ENCODE data around the gene CEACAM7. TPM values are rescaled to one million over a fixed set of nuclear protein-coding genes. Genes with fewer than 3 reads are reported as not detected.

The CEACAM7 gene
- total RNA-seq, 2 experiments from 2014 or later, result not detected

DNA sequence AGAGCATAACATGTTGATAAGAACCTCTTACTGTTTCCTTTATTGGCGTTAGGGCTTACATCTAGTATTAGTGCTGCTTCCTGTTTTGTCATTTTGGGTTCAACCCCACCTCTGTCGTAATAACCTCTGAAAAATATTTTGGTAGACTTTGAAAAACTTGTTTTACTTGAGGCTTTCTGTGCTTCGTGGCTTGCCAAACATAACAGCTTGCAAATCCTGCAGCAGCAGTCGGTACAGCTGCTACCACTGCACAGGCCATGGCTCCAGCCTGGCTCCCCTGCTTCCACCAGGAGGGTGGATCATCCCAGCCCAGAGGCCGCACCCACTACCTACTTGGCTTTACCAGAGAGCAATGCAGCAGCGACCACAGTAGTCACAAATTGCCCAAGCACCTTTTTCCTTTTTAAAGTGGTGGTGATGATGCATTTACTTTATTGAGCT, 49.4 kb downstream of the CEACAM7 start:
- Mint-ChIP-seq H3K27ac (no peak overlapping the region), H3K4me1 (ENCODE audit: low read depth) (no peaks in the 10 kb centered on the region), H3K4me3 (no peak overlapping the region), H3K27me3 (peaks cover 30% of the 10 kb centered on the region), H3K36me3 (ENCODE audit: low read depth) (no peaks in the 10 kb centered on the region), H3K9me3 (no peaks in the 10 kb centered on the region)
- DNase-seq (no peak), ATAC-seq (no peak)
- ChIA-PET CTCF (interaction anchor here (0.6 to 4.3 kb wide), 6 partner anchors 9 to 161 kb away, joined by 3 to 29 read pairs (median 4); no protein-coding TSS in a partner anchor), POLR2A (no interaction called here)
- intact Hi-C loops (cut with micrococcal nuclease), result no loop called here
- TF ChIP-seq, protein P1, sequence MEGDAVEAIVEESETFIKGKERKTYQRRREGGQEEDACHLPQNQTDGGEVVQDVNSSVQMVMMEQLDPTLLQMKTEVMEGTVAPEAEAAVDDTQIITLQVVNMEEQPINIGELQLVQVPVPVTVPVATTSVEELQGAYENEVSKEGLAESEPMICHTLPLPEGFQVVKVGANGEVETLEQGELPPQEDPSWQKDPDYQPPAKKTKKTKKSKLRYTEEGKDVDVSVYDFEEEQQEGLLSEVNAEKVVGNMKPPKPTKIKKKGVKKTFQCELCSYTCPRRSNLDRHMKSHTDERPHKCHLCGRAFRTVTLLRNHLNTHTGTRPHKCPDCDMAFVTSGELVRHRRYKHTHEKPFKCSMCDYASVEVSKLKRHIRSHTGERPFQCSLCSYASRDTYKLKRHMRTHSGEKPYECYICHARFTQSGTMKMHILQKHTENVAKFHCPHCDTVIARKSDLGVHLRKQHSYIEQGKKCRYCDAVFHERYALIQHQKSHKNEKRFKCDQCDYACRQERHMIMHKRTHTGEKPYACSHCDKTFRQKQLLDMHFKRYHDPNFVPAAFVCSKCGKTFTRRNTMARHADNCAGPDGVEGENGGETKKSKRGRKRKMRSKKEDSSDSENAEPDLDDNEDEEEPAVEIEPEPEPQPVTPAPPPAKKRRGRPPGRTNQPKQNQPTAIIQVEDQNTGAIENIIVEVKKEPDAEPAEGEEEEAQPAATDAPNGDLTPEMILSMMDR (IDR thresholded peaks at IDR 0.05), result no peak

DNA sequence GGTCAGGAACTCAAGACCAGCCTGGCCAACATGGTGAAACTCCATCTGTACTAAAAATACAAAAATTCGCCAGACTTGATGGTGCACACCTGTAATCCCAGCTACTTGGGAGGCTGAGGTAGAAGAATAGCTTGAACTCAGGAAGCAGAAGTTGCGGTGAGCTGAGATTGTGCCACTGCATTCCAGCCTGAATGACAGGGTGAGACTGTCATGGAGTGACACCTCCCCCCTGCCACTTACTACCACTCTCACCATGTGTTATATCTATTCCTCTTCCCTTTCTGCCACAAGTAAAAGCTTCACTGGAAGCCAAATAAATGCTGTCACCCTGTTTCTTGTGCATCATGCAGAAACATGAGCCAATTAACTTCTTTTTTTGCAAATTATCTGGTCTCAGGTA, 50.6 kb downstream of the CEACAM7 start:
- ATAC-seq (no peak), DNase-seq (no peak)
- POLR2A ChIA-PET, result no interaction called here
- no peaks in the 10 kb centered on the region for H3K9me3 Mint-ChIP-seq
- no peaks in the 10 kb centered on the region for H3K4me1 Mint-ChIP-seq (ENCODE audit: low read depth)
- H3K4me3 Mint-ChIP-seq, result no peak overlapping the region
- no peaks in the 10 kb centered on the region for H3K36me3 Mint-ChIP-seq (ENCODE audit: low read depth)
- intact Hi-C loops (cut with micrococcal nuclease), result no loop called here
- CTCF ChIA-PET, result interaction anchor here (1.2 to 4.3 kb wide), 3 partner anchors 10 to 116 kb away, joined by 4 to 29 read pairs (median 7); no protein-coding TSS in a partner anchor
- H3K27me3 Mint-ChIP-seq, result peaks cover 33% of the 10 kb centered on the region
- TF ChIP-seq, protein P1 (IDR thresholded peaks at IDR 0.05), result no peak
- no peak overlapping the region for H3K27ac Mint-ChIP-seq

DNA sequence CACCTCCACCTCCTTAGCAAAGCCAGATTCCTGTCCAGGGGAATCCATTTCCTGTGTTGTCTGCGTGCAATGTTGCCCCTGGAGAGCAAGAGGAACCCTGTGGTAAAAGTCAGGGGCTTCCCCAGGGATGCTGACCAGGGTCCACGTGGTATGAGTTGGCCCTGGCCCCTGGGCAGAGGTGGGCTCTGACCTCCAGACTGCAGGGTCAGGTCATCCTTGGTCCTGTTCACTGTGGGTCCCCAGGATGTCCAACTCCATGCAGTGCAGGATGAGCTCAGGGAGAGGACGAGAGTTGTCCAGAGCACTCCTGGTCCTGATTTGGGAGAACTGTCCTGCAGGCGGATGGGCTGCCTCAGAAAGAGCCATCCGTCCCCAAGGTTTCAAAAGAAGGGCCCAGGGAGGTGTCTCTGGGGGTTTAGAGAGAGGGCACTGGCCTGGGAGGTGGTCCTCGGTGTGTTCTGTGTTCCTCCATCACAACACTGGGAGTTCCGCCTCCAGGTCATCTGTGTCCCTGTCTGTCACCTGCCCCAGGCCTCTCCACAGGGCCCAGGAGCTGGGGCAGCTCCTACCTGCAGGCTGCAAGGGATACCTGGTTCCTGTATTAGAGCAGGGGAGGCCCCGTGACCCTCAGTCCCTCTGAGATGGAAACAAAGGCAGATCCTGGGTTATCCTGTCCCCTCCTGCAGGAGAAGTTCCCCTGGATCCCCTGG, 59.9 kb downstream of the CEACAM7 start:
- H3K4me3 Mint-ChIP-seq, result no peak overlapping the region
- DNase-seq (no peak), ATAC-seq (no peak)
- ChIA-PET CTCF (interaction anchor here (1.4 kb wide), 1 partner anchor 13 kb away, joined by 3 read pairs; no protein-coding TSS in a partner anchor), POLR2A (no interaction called here)
- peaks cover 35% of the 10 kb centered on the region for H3K27me3 Mint-ChIP-seq
- TF ChIP-seq, protein P1 (IDR thresholded peaks at IDR 0.05), result no peak
- intact Hi-C loops (cut with micrococcal nuclease), result no loop called here
- no peaks in the 10 kb centered on the region for H3K36me3 Mint-ChIP-seq (ENCODE audit: low read depth)
- H3K4me1 Mint-ChIP-seq (ENCODE audit: low read depth), result no peaks in the 10 kb centered on the region
- H3K27ac Mint-ChIP-seq, result no peak overlapping the region
- peaks cover 16% of the 10 kb centered on the region for H3K9me3 Mint-ChIP-seq

DNA sequence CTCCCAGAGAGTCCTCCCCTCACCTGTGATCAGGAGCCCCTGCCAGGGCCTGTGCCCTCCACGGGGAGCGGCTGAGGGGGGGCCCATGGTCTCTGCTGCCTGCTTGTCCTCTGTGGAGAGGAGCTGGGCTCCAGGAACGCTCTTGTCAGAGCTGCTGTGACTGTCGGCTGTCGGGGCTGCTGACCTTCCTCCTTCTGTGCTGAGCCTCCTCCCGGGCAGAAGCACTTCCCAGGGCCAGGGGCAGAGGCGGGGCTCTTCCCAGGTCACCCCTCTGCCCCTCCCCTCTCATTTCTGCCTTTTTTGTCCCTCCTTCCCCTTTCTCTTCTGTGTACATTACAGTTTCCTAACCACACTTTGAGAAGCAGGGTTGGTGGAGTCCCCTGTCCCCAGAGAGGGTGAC, 61.2 kb downstream of the CEACAM7 start, which contains the start of gene CEACAM4:
TSS of gene CEACAM4 (minus strand) at position 198 of the 400 bp plus-strand sequence. CDS start at position 87, 111 bp downstream.
- Mint-ChIP-seq H3K4me1 (ENCODE audit: low read depth) (no peaks in the 10 kb centered on the region), H3K4me3 (no peak within 1 kb of the TSS), H3K36me3 (ENCODE audit: low read depth) (no peaks in the 10 kb centered on the region), H3K9me3 (peaks cover 16% of the 10 kb centered on the region), H3K27me3 (peaks cover 36% of the 10 kb centered on the region), H3K27ac (no peak within 1 kb of the TSS)
- TF ChIP-seq, protein P1 (IDR thresholded peaks at IDR 0.05), result no peak
- no peak for ATAC-seq
- DNase-seq, result no peak
- intact Hi-C loops (cut with micrococcal nuclease), result no loop called here
- CTCF ChIA-PET, result interaction anchor here (0.8 kb wide), 1 partner anchor 20 kb away, joined by 4 read pairs; no protein-coding TSS in a partner anchor
- POLR2A ChIA-PET, result interaction anchor here (1.4 kb wide), 1 partner anchor 15 kb away, joined by 3 read pairs; no protein-coding TSS in a partner anchor

DNA sequence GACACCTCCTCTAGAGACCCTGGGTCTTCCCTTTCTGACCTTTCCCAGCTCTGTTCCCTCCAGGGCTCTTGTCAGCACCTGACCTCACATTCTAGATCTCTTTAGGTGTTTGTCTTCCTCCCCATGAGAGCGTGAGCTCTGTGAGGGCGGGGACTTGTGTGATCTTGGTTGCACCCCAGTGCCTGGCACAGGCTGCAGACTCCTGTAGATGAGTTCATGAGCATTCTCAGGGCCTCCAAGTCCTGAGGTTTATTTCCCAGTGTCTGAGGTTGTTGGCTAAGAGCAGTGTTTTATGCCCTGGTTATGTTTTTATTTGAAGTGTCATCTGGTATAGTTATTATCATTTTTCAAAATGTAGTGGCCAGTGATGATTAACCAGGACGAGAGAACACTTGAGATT, 61.8 kb downstream of the CEACAM7 start:
- intact Hi-C loops (cut with micrococcal nuclease), result no loop called here
- no peak overlapping the region for H3K4me3 Mint-ChIP-seq
- ChIA-PET CTCF (no interaction called here), POLR2A (interaction anchor here (1.4 kb wide), 1 partner anchor 16 kb away, joined by 3 read pairs; no protein-coding TSS in a partner anchor)
- TF ChIP-seq, protein P1 (IDR thresholded peaks at IDR 0.05), result no peak
- no peak for DNase-seq
- no peak overlapping the region for H3K27ac Mint-ChIP-seq
- no peaks in the 10 kb centered on the region for H3K36me3 Mint-ChIP-seq (ENCODE audit: low read depth)
- peaks cover 35% of the 10 kb centered on the region for H3K27me3 Mint-ChIP-seq
- ATAC-seq, result no peak
- no peaks in the 10 kb centered on the region for H3K4me1 Mint-ChIP-seq (ENCODE audit: low read depth)
- peaks cover 13% of the 10 kb centered on the region for H3K9me3 Mint-ChIP-seq
